Left hindlimb (tissue), 1 donor: ENCODE results near the gene CECR2.

Experiments used
- DNase-seq: peaks from one replicate; pipeline ENCODE4 v3.0.0-alpha.2; 2018

CECR2 gene

GRCh38 chr22:17368554-17369438, 464 bp upstream of the CECR2 start:
- peak; percentile 77 for DNase-seq

DNA sequence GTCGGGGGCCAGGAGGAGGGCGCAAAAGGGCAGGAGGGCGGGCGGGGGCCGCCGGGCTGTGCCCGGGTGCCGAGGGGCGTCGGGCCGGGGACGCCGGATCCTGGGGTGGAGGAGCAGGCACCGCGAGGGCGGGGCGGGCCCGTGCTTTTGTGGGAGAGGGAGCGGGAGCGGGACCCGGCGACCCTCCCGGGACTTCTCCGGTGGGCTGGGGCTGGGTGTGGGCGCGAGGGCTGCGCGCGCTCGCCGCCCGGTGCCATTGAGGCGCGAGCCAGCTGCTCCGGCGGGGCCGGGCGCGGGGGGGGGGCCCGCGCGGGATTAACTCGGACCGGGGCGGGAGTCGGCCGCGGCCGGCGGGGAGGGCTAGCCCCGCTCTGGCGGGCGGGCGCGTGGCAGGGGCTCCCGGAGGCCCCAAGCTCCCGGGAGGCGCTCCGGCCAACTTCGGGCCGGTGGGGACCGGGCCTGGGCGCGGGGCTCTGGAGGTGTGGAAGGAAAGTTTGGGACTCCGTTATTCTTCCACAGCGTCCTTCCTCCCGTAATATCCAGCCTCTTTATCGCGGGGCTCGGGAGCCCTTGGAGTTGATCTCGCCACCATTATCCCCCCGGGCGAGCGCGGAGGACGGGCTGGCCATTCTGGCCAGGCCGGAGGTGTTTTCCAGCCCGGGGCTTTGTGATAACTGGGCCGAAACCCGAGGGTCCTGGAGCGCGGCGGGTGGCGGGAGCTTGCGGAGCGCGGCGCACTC, 936 bp downstream of the CECR2 start:
- DNase-seq = peak; percentile 40

- no peak for DNase-seq
Measured at GRCh38 chr22:17370766-17371432, 1.6 kb downstream of the CECR2 start.

DNA sequence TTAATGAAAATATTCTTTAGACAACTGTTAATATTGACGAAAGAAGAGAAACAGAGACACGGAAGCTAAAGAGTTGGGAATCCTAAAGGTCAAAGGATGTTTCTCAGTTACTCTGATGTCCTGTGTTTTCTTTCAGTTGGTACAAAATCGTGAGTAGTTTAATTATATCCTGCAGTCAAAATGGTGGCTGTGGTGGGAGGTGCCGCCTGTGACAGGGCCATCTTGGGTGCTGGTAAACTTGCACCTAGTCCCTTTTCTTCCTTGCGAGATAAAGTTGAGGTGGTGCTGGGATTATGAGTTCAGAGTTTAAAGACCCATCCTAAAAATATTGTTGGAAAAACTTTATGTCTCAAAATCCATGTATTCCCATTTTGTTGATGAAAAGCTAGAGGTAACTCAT, 2.2 kb downstream of the CECR2 start:
- no peak for DNase-seq

- no peak for DNase-seq
Measured at GRCh38 chr22:17373855-17374254, 4.6 kb downstream of the CECR2 start.

DNA sequence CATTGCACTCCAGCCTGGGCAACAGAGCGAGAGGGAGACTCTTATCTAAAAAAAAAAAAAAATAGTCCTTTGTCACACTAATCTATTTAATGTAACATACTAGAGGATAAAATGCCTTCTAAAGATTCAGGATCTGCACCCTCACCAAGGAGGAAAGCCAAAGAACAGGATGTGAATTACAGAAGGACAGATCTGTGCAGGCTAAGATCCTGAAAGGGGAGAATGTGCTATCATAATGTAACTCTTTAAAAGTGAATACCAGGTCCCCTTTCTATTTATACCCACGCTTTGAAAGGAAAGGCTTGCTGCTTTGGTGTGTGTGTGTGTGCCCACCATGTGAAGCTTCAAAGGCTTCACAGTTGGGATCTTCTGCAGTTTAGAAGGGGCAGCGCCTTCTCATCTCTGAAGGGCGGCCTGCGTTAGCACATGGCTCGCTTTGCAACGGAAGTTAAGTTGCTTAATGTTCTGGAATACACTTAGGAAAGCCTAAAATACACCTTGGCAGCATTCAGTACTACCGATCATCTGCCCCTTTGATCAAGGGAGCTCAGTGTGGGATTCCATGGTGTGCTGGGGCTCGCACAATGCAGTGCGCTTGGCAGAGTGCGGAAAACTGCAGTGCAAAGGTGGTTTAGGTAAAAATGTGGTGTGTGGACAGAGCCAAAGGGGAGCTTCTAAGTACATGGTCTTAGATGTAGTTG, 6.8 kb downstream of the CECR2 start:
- DNase-seq = no peak

DNA sequence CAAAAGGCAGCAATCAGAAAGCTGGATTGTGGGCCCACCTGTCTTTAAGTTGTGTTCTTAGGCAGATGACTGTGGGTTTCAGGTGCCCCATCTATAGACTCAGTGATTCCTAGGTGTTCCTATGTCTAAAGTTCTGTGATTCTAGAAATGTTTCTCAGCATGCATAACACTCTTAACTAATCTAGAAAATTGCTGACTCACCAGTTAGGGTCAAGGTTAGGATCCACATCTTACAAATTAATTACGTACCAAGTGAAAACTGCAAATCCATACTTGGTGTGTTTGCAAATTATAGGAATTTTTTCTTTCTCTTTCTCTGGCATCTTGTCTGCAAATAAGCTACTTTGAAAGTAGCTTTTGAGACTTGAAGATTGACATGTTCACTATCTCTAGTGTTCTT, 7.7 kb downstream of the CECR2 start:
- no peak for DNase-seq

- DNase-seq = no peak
Measured at GRCh38 chr22:17379944-17380343, 10.7 kb downstream of the CECR2 start.

- DNase-seq = no peak
Measured at GRCh38 chr22:17380359-17381087, 11.3 kb downstream of the CECR2 start.

DNA sequence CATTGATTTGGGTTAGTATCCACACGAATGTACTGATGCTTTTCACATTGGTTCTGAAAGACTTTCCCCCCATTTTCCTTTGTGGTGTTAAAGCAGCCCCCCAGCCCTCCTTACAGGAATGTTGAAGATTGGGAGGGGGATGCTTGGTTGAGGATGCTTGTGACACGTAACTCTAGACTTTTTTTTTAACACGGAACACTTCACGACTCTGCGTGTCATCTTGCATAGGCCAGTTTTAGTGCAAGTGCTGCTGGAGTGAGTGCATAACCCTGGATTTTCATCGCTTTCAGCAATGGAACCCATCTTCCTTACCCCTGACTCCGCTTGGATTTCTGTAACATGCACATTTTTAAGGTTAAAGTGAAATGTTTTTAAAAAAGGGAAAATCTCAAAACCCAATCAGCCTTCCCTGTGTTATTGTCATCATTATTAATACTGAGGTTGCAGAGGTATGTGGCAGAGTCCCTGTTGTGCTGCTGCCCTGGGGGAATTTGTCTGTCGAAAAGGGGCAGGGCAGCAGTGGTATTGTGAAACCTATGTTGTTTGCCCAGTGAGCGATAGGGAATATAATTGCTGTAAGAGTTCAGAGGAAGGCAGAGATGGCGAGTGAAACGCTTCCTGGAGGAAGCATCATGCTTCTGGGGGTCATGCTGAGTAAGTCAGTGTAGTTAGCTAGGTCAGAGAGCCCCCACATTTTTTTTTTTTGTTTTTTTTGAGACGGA, 12.1 kb downstream of the CECR2 start:
- DNase-seq = no peak

DNA sequence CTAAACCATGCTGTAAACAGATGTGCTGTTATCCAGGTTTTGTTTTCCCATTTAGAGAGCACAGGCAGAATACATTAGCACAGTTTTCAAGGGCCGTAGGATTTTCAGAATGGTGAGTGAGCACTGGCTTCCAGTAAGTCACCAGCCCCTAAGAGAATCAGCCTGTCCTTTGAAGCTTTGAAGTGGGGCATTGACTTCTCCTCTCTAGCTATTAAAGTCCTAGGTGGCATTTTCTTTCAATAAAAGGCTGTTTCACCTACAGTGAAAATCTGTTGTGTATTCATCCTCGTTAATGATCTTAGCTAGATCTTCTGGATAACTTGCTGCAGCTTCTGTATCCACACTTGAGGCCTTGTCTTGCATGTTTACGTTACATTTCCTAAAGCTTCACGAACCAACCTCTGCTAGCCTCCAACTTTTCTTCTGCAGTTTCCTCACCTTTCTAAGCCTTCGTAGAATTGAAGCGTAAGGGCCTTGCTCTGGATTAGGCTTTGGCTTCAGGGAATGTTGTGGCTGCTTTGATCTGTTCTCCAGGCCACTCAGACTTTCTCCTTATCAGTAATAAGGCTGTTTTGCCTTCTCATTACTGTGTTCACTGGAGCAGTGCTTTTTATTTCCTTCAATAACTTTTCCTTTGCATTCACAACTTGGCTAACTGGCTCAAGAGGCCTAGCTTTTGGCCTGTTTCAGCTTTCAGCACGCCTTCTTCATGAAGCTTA, 15.5 kb downstream of the CECR2 start:
- DNase-seq = no peak

GRCh38 chr22:17387356-17387755, 18.1 kb downstream of the CECR2 start:
- DNase-seq = no peak

GRCh38 chr22:17388235-17388634, 19.0 kb downstream of the CECR2 start:
- DNase-seq = no peak

DNA sequence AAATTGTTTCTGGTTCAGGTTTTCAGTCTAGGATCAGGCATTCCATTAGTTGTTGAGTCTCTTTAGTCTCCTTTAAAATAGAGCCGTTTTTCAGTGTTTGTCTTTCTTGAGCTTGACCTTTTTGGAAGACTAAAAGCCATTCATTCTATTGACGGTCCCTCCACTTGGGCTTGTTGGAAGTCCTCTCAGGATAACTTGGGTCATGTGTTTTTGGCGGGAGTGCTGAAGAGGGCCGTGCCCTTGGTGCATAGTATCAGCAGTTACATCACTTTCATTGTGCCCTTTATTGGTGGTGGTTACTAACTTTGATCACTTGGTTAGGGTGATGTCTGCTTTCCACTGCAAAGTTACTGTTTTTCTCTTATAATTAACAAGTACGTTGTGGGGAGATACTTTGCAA, 20.8 kb downstream of the CECR2 start:
- DNase-seq = no peak

- DNase-seq = no peak
Measured at GRCh38 chr22:17396516-17396915, 27.3 kb downstream of the CECR2 start.

- no peak for DNase-seq
Measured at GRCh38 chr22:17397756-17398547, 28.7 kb downstream of the CECR2 start.

GRCh38 chr22:17400305-17400704, 31.0 kb downstream of the CECR2 start:
- DNase-seq = no peak

GRCh38 chr22:17401728-17402127, 32.5 kb downstream of the CECR2 start:
- DNase-seq = no peak

- no peak for DNase-seq
Measured at GRCh38 chr22:17402293-17402692, 33.0 kb downstream of the CECR2 start.

- no peak for DNase-seq
Measured at GRCh38 chr22:17403906-17404305, 34.6 kb downstream of the CECR2 start.
